Hepatocyte (in vitro differentiated cells): ENCODE data around the gene PIWIL4. TPM values are rescaled to one million over a fixed set of nuclear protein-coding genes. Genes with fewer than 3 reads are reported as not detected.

Experiments used
- DNase-seq: peaks from one replicate; pipeline ENCODE4 v3.0.0-alpha.2; 2016; ENCODE audit warnings: low spot score
- H2AFZ ChIP-seq: fragments of 200-600 bp; sonication (generic); 2 replicates; pipeline ENCODE4 v1.6.0; 2016; ENCODE audit warnings: antibody characterized with exemption, mild to moderate bottlenecking
- H3K27ac ChIP-seq: fragments of 200-600 bp; sonication (generic); 2 replicates; pipeline ENCODE4 v1.5.1; 2016; ENCODE audit warnings: mild to moderate bottlenecking
- H3K27me3 ChIP-seq: fragments of 200-600 bp; sonication (generic); 2 replicates; pipeline ENCODE4 v1.6.1; 2016
- H3K36me3 ChIP-seq: fragments of 200-600 bp; sonication (generic); replicated peaks from 2 replicates; pipeline ENCODE4 v1.5.1; 2016; ENCODE audit warnings: low read depth; ENCODE audit not compliant: insufficient read depth
- H3K4me1 ChIP-seq: fragments of 200-600 bp; sonication (generic); 2 replicates; pipeline ENCODE4 v1.5.1; 2016; ENCODE audit warnings: mild to moderate bottlenecking, moderate library complexity; ENCODE audit not compliant: insufficient read depth
- H3K4me2 ChIP-seq: fragments of 200-600 bp; sonication (generic); 2 replicates; pipeline ENCODE4 v1.6.0; 2016
- H3K4me3 ChIP-seq: fragments of 200-600 bp; sonication (generic); 2 replicates; pipeline ENCODE4 v1.5.1; 2016; ENCODE audit warnings: mild to moderate bottlenecking
- H3K79me2 ChIP-seq: fragments of 200-600 bp; sonication (generic); 2 replicates; pipeline ENCODE4 v1.6.0; 2017; ENCODE audit warnings: mild to moderate bottlenecking
- H3K9me2 ChIP-seq: fragments of 200-600 bp; sonication (generic); replicated peaks from 2 replicates; pipeline ENCODE4 v1.6.0; 2017; ENCODE audit warnings: mild to moderate bottlenecking; ENCODE audit not compliant: insufficient read depth
- H3K9me3 ChIP-seq: fragments of 200-600 bp; sonication (generic); 2 replicates; pipeline ENCODE4 v1.5.1; 2016; ENCODE audit warnings: low read depth, mild to moderate bottlenecking
- H4K20me1 ChIP-seq: fragments of 200-600 bp; sonication (generic); 2 replicates; pipeline ENCODE4 v1.6.0; 2016; ENCODE audit warnings: mild to moderate bottlenecking; ENCODE audit not compliant: insufficient read depth, poor library complexity, severe bottlenecking
- CTCF ChIP-seq: fragments of 200-600 bp; sonication (generic); IDR thresholded peaks from 2 replicates; pipeline ENCODE4 v1.5.1; 2016; ENCODE audit warnings: antibody characterized with exemption, mild to moderate bottlenecking; ENCODE audit not compliant: poor library complexity
- EZH2 ChIP-seq: fragments of 200-600 bp; sonication (generic); IDR thresholded peaks from 2 replicates; pipeline ENCODE4 v1.6.1; 2016; ENCODE audit warnings: antibody characterized with exemption, mild to moderate bottlenecking, borderline replicate concordance
- EZH2phosphoT487 ChIP-seq: fragments of 200-600 bp; sonication (generic); IDR thresholded peaks from one replicate; pipeline ENCODE4 v1.6.1; 2018; ENCODE audit warnings: antibody characterized with exemption, mild to moderate bottlenecking, low read depth, moderate library complexity; ENCODE audit not compliant: unreplicated experiment, severe bottlenecking
- WGBS: methylation state at CpG from one replicate; pipeline ENCODE4 v1.1.6; 2016; ENCODE audit warnings: low lambda C conversion rate; ENCODE audit errors: missing lambda C conversion rate; 5-methylcytosine and 5-hydroxymethylcytosine counted together
- polyA plus RNA-seq: library from polyadenylated mRNA; unstranded; fragments of >200 nt; fragmentation: Nextera tagmentation; extraction: Ambion mirVana; gene quantifications from 2 replicates; pipeline ENCODE4 v1.2.1, GENCODE V29; 2016
- total RNA-seq: library from RNA; depleted of rRNA; stranded (reverse); fragments of >200 nt; gene quantifications from 2 replicates; pipeline ENCODE4 v1.2.3, GENCODE V29; 2014

Gene PIWIL4
- total and polyA plus RNA-seq, 2 experiments from 2014 or later = 2.1 to 2.4 TPM

DNA sequence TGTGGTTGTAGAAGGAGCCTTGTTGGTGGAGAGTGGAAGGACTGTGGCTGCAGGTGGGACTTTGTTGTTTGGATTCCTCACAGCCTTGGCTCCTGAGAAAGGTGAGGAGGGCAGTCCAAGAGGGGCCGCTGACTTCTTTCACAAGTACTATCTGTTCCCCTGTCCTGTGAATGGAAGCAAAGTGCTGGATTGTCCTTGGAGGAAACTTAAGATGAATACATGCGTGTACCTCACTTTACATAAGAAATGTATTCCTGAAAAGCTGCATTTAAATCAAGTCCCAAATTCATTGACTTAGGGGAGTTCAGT, 21.1 kb upstream of the PIWIL4 start:
- no peaks in the 10 kb centered on the region for H3K9me2 ChIP-seq
- H2AFZ ChIP-seq = no peak overlapping the region
- DNase-seq = peak; percentile 12
- no peak for TF ChIP-seq EZH2phosphoT487
- no peak for TF ChIP-seq CTCF
- no peak for TF ChIP-seq EZH2
- no peaks in the 10 kb centered on the region for H3K36me3 ChIP-seq
- no peaks in the 10 kb centered on the region for H3K27me3 ChIP-seq
- peaks cover 59% of the 10 kb centered on the region for H3K79me2 ChIP-seq
- H3K9me3 ChIP-seq = no peaks in the 10 kb centered on the region
- peaks cover 30% of the 10 kb centered on the region for H3K4me1 ChIP-seq
- 78% methylated on average over 2 of the region's 2 CpGs for WGBS
- H4K20me1 ChIP-seq = no peaks in the 10 kb centered on the region
- peak overlapping the region; percentile 31 for H3K4me3 ChIP-seq
- H3K27ac ChIP-seq = peak overlapping the region; percentile 97
- H3K4me2 ChIP-seq = peak overlapping the region; percentile 74

- H2AFZ ChIP-seq = no peak overlapping the region
- H4K20me1 ChIP-seq = no peaks in the 10 kb centered on the region
- peak overlapping the region; percentile 74 for H3K4me2 ChIP-seq
- WGBS = 85% methylated on average over 1 of the region's 1 CpG
- H3K27ac ChIP-seq = peak overlapping the region; percentile 30
- no peaks in the 10 kb centered on the region for H3K9me3 ChIP-seq
- TF ChIP-seq CTCF (peak; percentile 4), EZH2phosphoT487 (no peak)
- DNase-seq = peak; percentile 40
- H3K36me3 ChIP-seq = no peaks in the 10 kb centered on the region
- H3K27me3 ChIP-seq = no peaks in the 10 kb centered on the region
- H3K9me2 ChIP-seq = no peaks in the 10 kb centered on the region
- peak overlapping the region; percentile 31 for H3K4me3 ChIP-seq
- peaks cover 65% of the 10 kb centered on the region for H3K79me2 ChIP-seq
- H3K4me1 ChIP-seq = peaks cover 30% of the 10 kb centered on the region
These were observed 20.3 kb upstream of the PIWIL4 start for GRCh38 chr11:94546886-94547285.

GRCh38 chr11:94549146-94549545, 18.0 kb upstream of the PIWIL4 start:
- Histone ChIP-seq H3K4me3 (peak overlapping the region; percentile 11), H3K9me2 (no peaks in the 10 kb centered on the region), H3K79me2 (peaks cover 70% of the 10 kb centered on the region), H3K27me3 (no peaks in the 10 kb centered on the region), H3K9me3 (no peaks in the 10 kb centered on the region), H2AFZ (no peak overlapping the region), H3K4me1 (peaks cover 22% of the 10 kb centered on the region), H4K20me1 (no peaks in the 10 kb centered on the region), H3K27ac (no peak overlapping the region), H3K4me2 (peak overlapping the region; percentile 74), H3K36me3 (no peaks in the 10 kb centered on the region)
- WGBS = 66% methylated on average over 5 of the region's 5 CpGs
- TF ChIP-seq CTCF (no peak), EZH2 (no peak), EZH2phosphoT487 (no peak)
- no peak for DNase-seq

DNA sequence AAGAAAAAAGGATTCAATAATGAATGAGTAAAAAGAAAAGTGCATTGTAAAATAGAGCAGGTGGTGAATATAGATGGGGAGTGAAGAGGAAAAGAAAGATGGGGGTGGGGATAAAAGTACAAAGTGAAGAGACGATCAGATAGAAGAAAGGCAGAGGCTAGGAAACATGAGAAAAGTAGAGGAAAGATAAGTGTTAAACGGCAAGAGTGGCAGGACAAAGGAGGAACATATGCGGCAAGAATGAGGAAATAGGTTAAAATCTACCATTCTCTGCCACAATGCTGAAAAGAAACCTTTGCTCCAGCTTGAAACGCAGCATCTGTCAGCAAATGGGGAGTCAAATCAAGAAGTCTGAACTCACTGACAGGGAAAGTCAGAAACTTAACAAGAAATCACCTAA, 16.7 kb upstream of the PIWIL4 start:
- Histone ChIP-seq H3K9me2 (no peaks in the 10 kb centered on the region), H3K27me3 (no peaks in the 10 kb centered on the region), H3K27ac (no peak overlapping the region), H3K4me3 (no peak overlapping the region), H3K9me3 (no peaks in the 10 kb centered on the region), H4K20me1 (no peaks in the 10 kb centered on the region), H2AFZ (no peak overlapping the region), H3K79me2 (peaks cover 72% of the 10 kb centered on the region), H3K4me2 (peak overlapping the region; percentile 74), H3K36me3 (no peaks in the 10 kb centered on the region), H3K4me1 (peaks cover 15% of the 10 kb centered on the region)
- WGBS = 62% methylated on average over 4 of the region's 4 CpGs
- TF ChIP-seq EZH2phosphoT487 = no peak
- TF ChIP-seq CTCF = no peak
- TF ChIP-seq EZH2 = no peak
- no peak for DNase-seq
